HepG2 (cell line): ENCODE measurements around the gene ARAP1. TPM values are rescaled to one million over a fixed set of nuclear protein-coding genes. Genes with fewer than 3 reads are reported as not detected.

Source experiments
- CEBPB ChIP-seq: IDR thresholded peaks from 2 replicates; pipeline ENCODE4 v1.6.1; 2011; ENCODE audit warnings: low read depth, low read length, improper control_type of control experiment, borderline replicate concordance
- FOXA3 ChIP-seq: IDR thresholded peaks from 2 replicates; pipeline ENCODE4 v1.6.1; 2016; ENCODE audit warnings: missing genetic modification reagents, missing compliant biosample characterization
- GATAD1 ChIP-seq: IDR thresholded peaks from 2 replicates; pipeline ENCODE4 v1.6.1; 2016; ENCODE audit warnings: missing genetic modification reagents, missing compliant biosample characterization
- HOXA9 ChIP-seq: sonication (generic); formaldehyde crosslinking; IDR thresholded peaks from 2 replicates; pipeline ENCODE4 v1.8.1; 2022; ENCODE audit warnings: missing genetic modification reagents, mild to moderate bottlenecking, moderate library complexity, borderline replicate concordance
- HOXD1 ChIP-seq: sonication (generic); formaldehyde crosslinking; IDR thresholded peaks from 2 replicates; pipeline ENCODE4 v1.5.0; 2020; ENCODE audit warnings: missing genetic modification reagents
- MBNL3 ChIP-seq: fragments of 250-450 bp; sonication (Bioruptor Pico); conservative IDR thresholded peaks from 2 replicates; pipeline ENCODE4 v1.8.0; 2022; ENCODE audit warnings: mild to moderate bottlenecking, inconsistent platforms
- NR2F6 ChIP-seq, 2 experiments: IDR thresholded peaks; 2 replicates each; pipeline ENCODE4 v1.6.1; 2016; ENCODE audit warnings: antibody characterized with exemption in 1 of 2, mild to moderate bottlenecking in 1 of 2
- TOE1 ChIP-seq: sonication (generic); formaldehyde crosslinking; IDR thresholded peaks from 2 replicates; pipeline ENCODE4 v1.4.0; 2020; ENCODE audit warnings: mild to moderate bottlenecking, missing genetic modification reagents
- ZBTB38 ChIP-seq: sonication (generic); formaldehyde crosslinking; IDR thresholded peaks from 2 replicates; pipeline ENCODE4 v1.5.1; 2020; ENCODE audit warnings: mild to moderate bottlenecking, missing genetic modification reagents
- ZMYM4 ChIP-seq: sonication (generic); formaldehyde crosslinking; IDR thresholded peaks from 2 replicates; pipeline ENCODE4 v1.8.1; 2023; ENCODE audit warnings: mild to moderate bottlenecking, missing genetic modification reagents
- ZNF468 ChIP-seq: sonication (generic); formaldehyde crosslinking; IDR thresholded peaks from 2 replicates; pipeline ENCODE4 v1.8.0; 2022; ENCODE audit warnings: mild to moderate bottlenecking, moderate library complexity, missing genetic modification reagents
- ZNF879 ChIP-seq: sonication (generic); formaldehyde crosslinking; IDR thresholded peaks from 2 replicates; pipeline ENCODE4 v1.8.1; 2023; ENCODE audit warnings: missing genetic modification reagents
- polyA plus RNA-seq, 8 experiments: library from polyadenylated mRNA; depleted of rRNA in 3 of 8; stranded (reverse) in 7 of 8; unstranded in 1 of 8; fragments of >200 nt; fragmentation: Illumina TruSeq in 4 of 8; extraction: Trizol in 4 of 8; gene quantifications; 2 replicates each; pipeline versions ENCODE4 v1.2.1 to v1.2.3, GENCODE V29; 2011 to 2016; ENCODE audit warnings: low read depth in 4 of 8, missing spikeins in 1 of 8, mixed read lengths in 1 of 8; ENCODE audit not compliant: insufficient read depth in 1 of 8
- total RNA-seq, 5 experiments: library from RNA; depleted of rRNA; stranded (reverse); fragments of >200 nt; fragmentation: Illumina TruSeq; extraction: Trizol; gene quantifications; 2 replicates each; pipeline ENCODE4 v1.2.3, GENCODE V29; 2016; ENCODE audit warnings: low read depth in 1 of 5
- TF ChIP-seq, protein P1 (sequence below): IDR thresholded peaks from 2 replicates; pipeline ENCODE4 v1.6.1; 2016; ENCODE audit warnings: low read depth, control low read depth
- TF ChIP-seq, protein P2 (sequence below): sonication (generic); formaldehyde crosslinking; IDR thresholded peaks from 2 replicates; pipeline ENCODE4 v1.4.0; 2020; ENCODE audit warnings: mild to moderate bottlenecking, missing genetic modification reagents, borderline replicate concordance
- TF ChIP-seq, protein P3 (sequence below): sonication (generic); formaldehyde crosslinking; IDR thresholded peaks from 2 replicates; pipeline ENCODE4 v1.8.1; 2023; ENCODE audit warnings: mild to moderate bottlenecking, inconsistent platforms, moderate library complexity, missing genetic modification reagents, borderline replicate concordance
- TF ChIP-seq, protein P4 (sequence below): sonication (generic); formaldehyde crosslinking; conservative IDR thresholded peaks from 2 replicates; pipeline ENCODE4 v1.4.0; 2020; ENCODE audit warnings: missing genetic modification reagents
- TF ChIP-seq, protein P5 (sequence below), 2 experiments: sonication (generic) in 1 of 2; formaldehyde crosslinking in 1 of 2; IDR thresholded peaks; 2 replicates each; pipeline versions ENCODE4 v1.4.0 to v1.6.1; 2018 to 2020; ENCODE audit warnings: missing genetic modification reagents in 2 of 2, borderline replicate concordance in 1 of 2, low read depth in 1 of 2, mild to moderate bottlenecking in 1 of 2, missing biosample characterization in 1 of 2

The ARAP1 gene
- total and polyA plus RNA-seq, 2 of the 13 experiments (the other 11 are each of a cell fraction or from before 2014, with no cell fraction given), result 43.2 to 55.5 TPM

DNA sequence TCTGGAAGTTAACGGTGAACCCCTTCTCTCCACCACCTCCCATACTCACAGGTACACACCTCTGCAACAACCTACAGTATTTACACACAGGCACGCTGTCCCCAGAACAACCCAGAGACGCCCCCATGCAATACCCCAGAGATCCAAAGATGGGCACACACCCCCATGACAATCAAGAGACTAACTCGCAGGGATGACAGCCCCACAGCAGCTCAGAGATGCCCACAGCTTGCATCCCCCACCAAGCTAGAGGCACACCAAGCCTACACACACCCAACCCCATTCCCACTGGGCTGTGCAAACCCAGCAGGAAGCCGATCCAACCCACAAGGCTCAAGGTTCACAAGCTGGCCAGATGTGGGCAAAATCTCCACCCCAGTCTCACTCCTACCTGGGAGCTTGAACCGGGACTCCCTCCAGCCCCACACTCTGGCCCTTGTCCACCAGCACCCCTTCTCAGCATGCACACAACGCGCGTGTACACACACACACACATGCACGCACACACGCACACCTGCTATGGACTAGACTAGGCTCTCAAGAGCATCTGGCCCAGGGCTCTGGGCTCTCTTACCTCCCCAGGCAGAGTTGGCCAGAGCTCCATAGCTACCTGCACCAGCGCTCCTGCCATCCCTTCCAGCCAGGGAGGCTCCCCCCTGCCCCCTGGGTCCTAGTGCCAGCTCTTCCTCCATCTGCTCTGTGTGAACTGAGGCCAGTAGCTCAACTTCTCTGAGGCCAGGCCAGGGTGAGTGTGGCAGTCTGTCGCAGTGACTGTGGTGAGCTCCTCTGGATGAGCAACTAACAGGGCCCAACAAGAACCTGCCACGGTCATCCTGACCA, 30.1 kb upstream of the ARAP1 start (continued):
- TF ChIP-seq, protein P1, sequence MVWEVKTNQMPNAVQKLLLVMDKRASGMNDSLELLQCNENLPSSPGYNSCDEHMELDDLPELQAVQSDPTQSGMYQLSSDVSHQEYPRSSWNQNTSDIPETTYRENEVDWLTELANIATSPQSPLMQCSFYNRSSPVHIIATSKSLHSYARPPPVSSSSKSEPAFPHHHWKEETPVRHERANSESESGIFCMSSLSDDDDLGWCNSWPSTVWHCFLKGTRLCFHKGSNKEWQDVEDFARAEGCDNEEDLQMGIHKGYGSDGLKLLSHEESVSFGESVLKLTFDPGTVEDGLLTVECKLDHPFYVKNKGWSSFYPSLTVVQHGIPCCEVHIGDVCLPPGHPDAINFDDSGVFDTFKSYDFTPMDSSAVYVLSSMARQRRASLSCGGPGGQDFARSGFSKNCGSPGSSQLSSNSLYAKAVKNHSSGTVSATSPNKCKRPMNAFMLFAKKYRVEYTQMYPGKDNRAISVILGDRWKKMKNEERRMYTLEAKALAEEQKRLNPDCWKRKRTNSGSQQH (CRISPR knock-in tag), result no peak
- TF ChIP-seq ZNF879 (CRISPR knock-in tag), result no peak
- peak; percentile 53; the same call in 1 of the 2 replicates for TF ChIP-seq ZBTB38 (CRISPR knock-in tag)
- TF ChIP-seq, protein P2, sequence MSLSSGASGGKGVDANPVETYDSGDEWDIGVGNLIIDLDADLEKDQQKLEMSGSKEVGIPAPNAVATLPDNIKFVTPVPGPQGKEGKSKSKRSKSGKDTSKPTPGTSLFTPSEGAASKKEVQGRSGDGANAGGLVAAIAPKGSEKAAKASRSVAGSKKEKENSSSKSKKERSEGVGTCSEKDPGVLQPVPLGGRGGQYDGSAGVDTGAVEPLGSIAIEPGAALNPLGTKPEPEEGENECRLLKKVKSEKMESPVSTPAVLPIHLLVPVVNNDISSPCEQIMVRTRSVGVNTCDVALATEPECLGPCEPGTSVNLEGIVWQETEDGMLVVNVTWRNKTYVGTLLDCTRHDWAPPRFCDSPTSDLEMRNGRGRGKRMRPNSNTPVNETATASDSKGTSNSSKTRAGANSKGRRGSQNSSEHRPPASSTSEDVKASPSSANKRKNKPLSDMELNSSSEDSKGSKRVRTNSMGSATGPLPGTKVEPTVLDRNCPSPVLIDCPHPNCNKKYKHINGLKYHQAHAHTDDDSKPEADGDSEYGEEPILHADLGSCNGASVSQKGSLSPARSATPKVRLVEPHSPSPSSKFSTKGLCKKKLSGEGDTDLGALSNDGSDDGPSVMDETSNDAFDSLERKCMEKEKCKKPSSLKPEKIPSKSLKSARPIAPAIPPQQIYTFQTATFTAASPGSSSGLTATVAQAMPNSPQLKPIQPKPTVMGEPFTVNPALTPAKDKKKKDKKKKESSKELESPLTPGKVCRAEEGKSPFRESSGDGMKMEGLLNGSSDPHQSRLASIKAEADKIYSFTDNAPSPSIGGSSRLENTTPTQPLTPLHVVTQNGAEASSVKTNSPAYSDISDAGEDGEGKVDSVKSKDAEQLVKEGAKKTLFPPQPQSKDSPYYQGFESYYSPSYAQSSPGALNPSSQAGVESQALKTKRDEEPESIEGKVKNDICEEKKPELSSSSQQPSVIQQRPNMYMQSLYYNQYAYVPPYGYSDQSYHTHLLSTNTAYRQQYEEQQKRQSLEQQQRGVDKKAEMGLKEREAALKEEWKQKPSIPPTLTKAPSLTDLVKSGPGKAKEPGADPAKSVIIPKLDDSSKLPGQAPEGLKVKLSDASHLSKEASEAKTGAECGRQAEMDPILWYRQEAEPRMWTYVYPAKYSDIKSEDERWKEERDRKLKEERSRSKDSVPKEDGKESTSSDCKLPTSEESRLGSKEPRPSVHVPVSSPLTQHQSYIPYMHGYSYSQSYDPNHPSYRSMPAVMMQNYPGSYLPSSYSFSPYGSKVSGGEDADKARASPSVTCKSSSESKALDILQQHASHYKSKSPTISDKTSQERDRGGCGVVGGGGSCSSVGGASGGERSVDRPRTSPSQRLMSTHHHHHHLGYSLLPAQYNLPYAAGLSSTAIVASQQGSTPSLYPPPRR, result peak; percentile 18
- 0 out of 2 replicates have a peak, but pooled peaks have one; percentile 3 for TF ChIP-seq GATAD1 (CRISPR knock-in tag)
- TF ChIP-seq CEBPB, result no peak
- TF ChIP-seq ZMYM4 (CRISPR knock-in tag), result peak; percentile 45; the same call in 1 of the 2 replicates
- TF ChIP-seq ZNF468, result no peak
- TF ChIP-seq, protein P3, sequence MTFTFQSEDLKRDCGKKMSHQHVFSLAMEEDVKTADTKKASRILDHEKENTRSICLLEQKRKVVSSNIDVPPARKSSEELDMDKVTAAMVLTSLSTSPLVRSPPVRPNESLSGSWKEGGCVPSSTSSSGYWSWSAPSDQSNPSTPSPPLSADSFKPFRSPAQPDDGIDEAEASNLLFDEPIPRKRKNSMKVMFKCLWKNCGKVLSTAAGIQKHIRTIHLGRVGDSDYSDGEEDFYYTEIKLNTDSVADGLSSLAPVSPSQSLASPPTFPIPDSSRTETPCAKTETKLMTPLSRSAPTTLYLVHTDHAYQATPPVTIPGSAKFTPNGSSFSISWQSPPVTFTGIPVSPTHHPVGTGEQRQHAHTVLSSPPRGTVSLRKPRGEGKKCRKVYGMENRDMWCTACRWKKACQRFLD, result peak; percentile 43; the same call in 1 of the 2 replicates
- TF ChIP-seq TOE1 (CRISPR knock-in tag), result no peak
- TF ChIP-seq HOXD1 (CRISPR knock-in tag), result peak; percentile 72; the same call in 1 of the 2 replicates
- TF ChIP-seq, protein P4, sequence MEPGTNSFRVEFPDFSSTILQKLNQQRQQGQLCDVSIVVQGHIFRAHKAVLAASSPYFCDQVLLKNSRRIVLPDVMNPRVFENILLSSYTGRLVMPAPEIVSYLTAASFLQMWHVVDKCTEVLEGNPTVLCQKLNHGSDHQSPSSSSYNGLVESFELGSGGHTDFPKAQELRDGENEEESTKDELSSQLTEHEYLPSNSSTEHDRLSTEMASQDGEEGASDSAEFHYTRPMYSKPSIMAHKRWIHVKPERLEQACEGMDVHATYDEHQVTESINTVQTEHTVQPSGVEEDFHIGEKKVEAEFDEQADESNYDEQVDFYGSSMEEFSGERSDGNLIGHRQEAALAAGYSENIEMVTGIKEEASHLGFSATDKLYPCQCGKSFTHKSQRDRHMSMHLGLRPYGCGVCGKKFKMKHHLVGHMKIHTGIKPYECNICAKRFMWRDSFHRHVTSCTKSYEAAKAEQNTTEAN, result 0 out of 2 replicates have a peak, but pooled peaks have one; percentile 63
- TF ChIP-seq NR2F6 (IDR thresholded peaks at IDR 0.05), result no peak
- TF ChIP-seq NR2F6 (CRISPR knock-in tag; IDR thresholded peaks at IDR 0.05), result no peak
- TF ChIP-seq, protein P5, sequence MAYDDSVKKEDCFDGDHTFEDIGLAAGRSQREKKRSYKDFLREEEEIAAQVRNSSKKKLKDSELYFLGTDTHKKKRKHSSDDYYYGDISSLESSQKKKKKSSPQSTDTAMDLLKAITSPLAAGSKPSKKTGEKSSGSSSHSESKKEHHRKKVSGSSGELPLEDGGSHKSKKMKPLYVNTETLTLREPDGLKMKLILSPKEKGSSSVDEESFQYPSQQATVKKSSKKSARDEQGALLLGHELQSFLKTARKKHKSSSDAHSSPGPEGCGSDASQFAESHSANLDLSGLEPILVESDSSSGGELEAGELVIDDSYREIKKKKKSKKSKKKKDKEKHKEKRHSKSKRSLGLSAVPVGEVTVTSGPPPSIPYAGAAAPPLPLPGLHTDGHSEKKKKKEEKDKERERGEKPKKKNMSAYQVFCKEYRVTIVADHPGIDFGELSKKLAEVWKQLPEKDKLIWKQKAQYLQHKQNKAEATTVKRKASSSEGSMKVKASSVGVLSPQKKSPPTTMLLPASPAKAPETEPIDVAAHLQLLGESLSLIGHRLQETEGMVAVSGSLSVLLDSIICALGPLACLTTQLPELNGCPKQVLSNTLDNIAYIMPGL (CRISPR knock-in tag; IDR thresholded peaks at IDR 0.05; ENCODE audit: borderline replicate concordance in 1 of 2, low read depth in 1 of 2), result no peak
- TF ChIP-seq MBNL3 (CRISPR knock-in tag), result no peak
- TF ChIP-seq HOXA9, result no peak
- TF ChIP-seq FOXA3 (CRISPR knock-in tag), result no peak
